Measurements from ENCODE around the gene MID1IP1.
A peak's percentile ranks its signal among the peaks of the same experiment; 100 is the strongest.

The MID1IP1 gene, protein sequence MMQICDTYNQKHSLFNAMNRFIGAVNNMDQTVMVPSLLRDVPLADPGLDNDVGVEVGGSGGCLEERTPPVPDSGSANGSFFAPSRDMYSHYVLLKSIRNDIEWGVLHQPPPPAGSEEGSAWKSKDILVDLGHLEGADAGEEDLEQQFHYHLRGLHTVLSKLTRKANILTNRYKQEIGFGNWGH

DNA sequence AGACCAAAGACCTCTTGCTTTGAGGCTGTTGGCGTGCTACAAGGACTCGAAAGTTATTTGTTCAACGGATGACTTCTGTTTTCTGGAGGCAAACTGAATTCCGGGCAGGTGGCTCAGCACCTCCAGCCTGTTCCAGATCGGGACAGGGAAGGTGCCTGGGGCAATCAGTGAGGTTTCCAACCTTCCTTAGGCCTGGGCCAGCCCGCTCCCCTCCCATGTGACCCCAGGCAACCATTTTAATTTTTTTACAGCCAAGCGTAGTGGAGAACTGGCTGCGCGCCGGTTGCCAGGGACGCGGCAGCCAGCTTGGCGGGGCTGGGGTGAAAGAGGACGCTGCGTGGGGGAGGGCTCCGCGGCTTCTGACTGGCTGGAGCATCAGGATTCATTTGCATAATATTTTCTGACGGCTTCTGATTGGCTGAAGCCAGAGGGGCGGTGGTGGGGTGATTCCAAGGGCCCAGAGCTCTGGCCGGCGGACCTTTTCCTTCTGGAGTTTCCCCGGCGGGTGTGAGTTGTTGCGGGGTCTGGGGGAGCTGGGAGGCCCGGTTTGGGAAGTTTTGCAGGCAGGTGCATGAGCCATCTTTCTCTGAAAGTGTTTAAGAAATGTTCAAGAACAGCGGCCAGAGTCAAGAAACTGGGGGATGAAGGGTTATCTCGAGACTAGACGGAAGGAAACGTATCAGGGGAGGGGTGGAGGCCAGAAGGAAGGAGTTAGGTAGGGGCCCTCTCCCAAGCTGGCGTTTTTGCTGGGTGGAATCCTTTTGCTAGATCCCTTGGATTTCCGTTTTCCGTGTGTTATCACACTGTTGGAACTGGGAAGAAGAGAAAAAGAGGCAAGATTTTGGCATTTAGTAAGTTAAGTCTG, at the start of gene MID1IP1:
TSS of gene MID1IP1 (plus strand) at position 479 of the 865 bp plus-strand sequence. CDS start 3,488 bp downstream, outside the sequence.
- DNase-seq: peak; percentile 93

DNA sequence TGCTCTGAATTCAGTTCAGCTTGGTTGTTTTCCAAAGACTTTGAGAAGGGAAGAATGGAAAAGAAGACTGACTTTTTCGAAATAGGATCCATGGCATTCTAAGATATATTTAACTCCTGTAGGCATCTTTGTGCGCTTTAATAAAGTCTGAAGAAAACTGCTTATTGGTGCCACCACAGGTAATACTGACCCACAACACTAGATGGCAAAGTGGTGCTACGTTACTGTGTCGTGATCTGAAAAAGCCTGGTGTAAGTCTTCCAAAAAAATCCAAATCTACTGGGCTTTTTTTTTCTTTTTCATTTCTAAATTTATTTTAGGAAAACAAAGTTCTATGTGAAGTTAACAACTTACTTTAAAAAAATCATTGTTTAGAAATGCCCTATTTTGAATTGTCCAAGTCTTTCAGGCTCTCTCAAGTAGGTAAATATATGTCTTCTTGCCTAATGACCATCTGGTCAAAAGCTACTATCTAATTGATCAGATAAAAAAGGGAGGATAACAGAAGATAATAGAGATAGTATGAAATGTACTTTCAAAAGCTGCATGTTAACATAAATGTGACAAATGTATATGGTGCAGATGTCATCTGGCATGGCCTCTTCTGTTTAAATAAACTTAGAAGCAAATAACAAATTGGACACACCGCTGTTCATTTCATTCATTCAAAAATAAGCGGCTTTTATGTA, 47.0 kb upstream of the MID1IP1 start:
- DNase-seq: peak; percentile 42

DNA sequence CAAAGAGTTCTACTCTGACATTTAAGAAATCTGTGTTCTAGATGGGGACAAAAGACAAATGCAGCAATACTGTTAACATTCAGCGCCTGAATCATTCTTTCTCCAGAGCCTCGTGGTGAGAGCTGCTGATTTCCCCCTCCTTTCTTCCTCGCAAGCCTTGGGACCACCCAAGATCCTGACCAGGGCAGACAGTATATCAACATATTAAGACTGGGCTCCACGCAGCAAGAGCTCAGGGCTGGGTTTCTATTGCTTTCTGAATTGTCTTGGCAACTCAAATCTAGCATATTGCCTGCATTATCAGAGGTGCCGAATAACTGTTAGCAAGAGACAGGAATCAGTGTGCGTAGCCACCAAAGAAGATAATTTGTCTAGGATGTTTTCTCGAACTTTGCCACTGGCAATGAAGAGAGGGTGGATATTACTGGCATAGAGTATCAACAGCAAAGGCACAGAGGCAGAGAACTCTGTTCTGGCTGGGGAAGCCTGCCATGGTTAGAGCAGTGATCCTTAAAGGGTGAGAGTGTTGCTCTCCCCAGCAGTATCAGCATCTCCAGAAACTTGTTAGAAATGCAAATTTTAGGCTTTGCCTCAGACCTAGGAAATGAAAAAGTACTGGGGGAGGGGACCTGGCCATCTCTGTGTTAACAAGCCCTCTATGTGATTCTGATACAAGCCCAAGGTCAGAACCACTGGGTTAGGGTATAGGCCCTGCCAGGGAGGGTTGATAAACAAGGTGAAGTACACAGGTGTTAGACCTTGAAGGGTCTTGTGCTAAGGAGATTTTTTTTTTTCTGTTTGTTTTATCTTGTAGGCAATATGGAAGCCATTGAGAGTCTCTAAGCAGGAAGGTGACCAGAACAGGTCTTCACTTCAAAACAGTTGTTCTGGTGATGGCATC, 46.2 kb upstream of the MID1IP1 start:
- no peak for DNase-seq

DNA sequence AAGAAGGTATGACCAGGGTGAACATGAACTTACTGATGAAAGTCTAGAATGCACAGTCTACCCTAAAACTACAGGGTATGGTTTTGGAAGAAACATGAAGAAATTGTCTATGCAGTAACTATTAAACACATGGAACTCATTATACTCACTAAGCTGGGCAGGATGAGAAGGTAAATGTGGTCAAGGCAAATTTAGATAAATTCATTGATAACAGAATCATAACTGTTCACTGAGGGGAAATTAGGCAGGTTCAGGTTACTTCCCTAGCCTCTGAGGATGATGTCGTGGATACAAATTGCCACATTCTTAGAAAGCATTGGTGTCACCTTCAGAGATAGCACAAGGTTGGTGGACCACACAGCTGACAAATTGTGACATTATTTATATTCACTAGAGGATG, 40.4 kb upstream of the MID1IP1 start:
- no peak for DNase-seq

DNA sequence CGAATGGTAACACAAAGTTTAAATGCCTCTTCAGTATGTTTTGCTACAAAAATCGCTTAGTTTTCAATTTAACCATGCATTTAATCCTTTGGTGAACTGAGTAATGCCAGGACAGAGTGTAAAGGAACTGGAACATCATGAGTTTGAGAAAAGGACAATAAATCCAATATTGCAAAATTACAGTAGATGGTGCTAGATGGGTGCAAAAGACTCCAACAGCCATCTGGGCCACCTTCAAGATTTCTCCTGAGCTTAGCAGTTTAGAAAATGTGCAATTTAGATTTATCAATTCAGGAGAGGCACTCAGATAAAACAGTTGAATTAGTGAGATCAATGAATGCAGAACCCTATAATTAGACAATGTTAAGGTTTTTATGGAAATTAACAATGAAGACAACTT, 33.2 kb upstream of the MID1IP1 start:
- peak; percentile 15 for DNase-seq

DNA sequence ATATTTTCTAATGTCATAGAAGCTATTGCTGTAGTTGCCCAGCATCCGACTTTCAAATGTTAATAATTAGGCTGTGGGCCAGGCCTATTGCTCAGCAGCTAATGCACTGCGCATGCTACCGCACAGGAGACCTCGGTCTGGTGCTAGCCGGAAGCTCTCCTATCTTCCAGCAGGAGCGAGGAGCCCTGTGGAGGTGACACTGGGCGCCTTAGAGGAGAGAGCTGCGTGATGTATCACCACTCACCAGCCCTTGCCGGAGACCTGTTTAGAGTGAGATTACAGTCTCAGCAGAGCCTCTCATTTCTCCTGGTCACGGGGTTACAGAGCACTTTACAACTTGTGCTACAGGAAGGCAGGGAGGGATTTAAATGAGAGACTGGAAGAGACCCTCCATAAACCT, 31.1 kb upstream of the MID1IP1 start:
- no peak for DNase-seq

DNA sequence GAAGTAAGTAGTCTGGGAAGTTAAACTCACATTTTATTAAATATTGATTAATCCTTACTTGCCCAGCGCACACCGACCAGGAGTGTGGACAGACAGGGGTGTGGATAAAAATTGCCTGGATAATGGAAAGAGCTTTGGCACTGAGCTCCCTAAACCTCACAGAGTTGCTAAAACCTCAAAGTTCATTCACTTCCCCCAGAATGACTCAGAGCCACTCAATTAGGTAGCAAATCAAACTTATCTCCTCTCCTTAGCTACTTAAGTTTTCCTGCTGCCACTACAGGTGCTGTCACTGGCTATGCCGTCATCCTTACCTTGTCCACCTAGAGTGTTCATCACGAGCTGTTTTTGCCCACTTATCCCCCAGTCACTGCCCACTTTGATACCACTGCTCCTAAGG, 27.0 kb upstream of the MID1IP1 start:
- DNase-seq: no peak

DNA sequence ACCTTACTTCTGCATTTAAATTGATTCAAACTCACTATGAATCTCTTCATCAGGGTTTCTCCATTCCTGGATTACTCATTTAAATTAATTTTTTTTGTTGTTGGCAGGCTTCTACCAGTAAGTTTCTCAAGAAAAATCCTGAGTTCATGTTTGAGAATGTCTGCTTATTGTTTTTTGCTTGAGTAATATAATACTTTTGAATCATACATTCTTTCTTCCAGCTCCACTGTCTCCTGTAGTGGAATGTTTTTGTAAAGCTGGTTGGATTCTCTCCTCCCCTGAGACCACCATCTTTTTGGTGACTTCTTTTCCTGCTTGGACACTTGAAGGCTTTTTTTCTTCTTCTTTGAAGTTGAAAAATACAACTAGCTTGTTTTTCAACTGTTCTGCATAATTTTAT, 4.3 kb upstream of the MID1IP1 start:
- no peak for DNase-seq

DNA sequence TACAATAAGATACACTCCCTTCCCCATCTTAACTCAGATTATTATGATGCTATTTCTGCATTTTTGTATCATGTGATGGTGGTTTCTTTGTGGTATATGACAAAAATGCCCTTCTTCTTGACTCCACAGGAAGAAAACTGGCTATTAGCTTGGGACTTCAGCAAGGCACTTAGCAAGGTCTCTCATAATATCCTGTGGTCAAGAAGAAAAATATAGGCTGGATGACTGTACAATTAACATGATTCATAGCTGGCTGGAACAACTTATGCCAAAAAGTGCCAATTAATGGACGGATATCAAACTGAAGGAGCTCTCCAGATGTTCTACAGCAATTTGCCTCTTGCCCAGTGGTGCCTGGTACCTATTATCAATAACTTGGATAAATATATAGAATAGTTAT, 2.3 kb upstream of the MID1IP1 start:
- DNase-seq: no peak

DNA sequence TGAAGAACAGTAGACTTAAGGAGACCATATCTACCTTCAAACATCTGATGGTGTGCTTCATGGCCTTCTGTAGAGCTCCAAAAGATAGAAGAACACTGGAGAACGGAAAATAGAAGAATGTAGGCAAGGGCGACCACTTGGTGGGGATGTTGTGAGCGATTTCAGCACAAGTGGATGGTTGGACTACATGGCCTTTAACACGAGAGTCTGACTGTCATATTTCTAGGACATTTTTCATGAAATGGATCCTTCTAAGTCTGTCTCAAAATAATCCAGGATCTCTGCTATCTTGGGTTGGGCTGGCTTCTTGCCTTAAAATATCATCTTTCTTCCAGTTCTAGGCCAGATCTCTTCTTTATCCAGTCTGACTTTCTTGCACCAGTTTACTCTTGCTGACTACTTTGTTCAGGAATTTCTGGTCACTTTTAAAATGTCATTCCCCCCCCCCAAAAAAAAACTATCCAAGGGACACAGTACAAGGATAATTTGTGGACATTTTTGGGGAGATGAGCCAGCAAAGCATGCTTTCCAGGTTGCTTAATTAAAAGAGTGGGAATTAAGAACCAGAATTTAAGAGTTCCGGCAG, 1.2 kb upstream of the MID1IP1 start:
- DNase-seq: no peak

DNA sequence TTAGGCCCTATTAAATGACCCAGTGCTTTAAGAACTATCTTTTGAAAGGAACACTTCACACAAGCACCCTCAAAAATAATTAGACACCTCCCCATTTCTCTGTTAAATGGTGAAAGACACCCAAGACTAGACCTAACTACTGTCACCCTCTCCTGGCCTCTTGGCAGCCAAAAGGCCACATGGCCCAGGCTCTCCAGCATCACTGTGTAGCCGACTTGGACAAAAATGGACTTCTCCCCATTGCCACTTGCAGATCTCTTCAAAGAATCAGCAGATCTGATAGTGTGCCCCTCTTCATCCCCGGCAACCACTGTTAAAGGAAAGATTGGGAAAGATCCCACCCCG, 2.0 kb downstream of the MID1IP1 start:
- peak; percentile 47 for DNase-seq

DNA sequence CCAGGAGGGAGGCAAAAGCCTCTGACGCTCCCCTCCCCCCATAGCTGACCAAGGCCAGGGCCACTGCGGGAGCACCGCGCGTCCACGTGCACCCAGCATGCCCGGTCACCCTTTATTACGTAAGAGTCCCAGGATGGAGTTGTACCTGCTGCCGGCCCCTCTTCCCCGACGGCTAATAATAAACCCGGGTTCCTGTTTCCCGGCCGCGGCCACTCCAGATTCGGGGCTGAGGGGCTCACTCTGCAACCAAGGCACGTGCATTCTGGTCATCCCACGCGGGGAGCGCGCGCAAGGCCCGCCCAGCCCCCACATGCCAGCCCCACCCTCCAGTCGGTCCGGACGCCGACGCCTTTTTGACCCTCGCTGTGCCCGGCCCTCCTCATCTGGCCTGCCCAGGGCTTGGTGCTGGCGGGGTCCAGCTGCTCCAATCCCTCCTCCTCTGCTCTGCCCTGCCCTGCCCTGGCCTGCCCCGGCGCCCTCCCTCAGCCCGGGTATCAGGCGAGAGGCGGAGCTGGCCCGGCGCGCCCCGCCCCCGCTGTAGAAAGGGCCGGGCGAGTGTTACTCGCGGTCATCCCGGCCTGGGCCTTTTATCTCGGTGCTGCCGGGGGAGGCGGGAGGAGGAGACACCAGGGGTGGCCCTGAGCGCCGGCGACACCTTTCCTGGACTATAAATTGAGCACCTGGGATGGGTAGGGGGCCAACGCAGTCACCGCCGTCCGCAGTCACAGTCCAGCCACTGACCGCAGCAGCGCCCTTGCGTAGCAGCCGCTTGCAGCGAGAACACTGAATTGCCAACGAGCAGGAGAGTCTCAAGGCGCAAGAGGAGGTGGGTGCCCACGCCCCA, 2.6 kb downstream of the MID1IP1 start:
- peak; percentile 84 for DNase-seq

DNA sequence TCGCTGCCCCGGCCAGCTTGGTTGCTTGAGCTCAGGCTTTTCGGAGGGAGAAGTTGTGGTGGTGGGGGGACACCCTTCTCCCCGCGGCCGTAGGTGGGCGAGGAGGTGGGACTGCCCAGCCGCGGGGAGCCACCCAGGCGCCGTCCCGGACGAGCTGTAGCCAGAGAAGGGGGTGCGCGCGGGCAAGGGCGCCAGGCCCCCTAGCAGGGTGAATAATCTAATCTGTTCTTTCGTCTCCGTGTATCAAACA, 3.1 kb downstream of the MID1IP1 start:
- no peak for DNase-seq

DNA sequence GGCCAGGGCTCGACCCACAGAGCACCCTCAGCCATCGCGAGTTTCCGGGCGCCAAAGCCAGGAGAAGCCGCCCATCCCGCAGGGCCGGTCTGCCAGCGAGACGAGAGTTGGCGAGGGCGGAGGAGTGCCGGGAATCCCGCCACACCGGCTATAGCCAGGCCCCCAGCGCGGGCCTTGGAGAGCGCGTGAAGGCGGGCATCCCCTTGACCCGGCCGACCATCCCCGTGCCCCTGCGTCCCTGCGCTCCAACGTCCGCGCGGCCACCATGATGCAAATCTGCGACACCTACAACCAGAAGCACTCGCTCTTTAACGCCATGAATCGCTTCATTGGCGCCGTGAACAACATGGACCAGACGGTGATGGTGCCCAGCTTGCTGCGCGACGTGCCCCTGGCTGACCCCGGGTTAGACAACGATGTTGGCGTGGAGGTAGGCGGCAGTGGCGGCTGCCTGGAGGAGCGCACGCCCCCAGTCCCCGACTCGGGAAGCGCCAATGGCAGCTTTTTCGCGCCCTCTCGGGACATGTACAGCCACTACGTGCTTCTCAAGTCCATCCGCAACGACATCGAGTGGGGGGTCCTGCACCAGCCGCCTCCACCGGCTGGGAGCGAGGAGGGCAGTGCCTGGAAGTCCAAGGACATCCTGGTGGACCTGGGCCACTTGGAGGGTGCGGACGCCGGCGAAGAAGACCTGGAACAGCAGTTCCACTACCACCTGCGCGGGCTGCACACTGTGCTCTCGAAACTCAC, 3.6 kb downstream of the MID1IP1 start:
- DNase-seq: peak; percentile 19

DNA sequence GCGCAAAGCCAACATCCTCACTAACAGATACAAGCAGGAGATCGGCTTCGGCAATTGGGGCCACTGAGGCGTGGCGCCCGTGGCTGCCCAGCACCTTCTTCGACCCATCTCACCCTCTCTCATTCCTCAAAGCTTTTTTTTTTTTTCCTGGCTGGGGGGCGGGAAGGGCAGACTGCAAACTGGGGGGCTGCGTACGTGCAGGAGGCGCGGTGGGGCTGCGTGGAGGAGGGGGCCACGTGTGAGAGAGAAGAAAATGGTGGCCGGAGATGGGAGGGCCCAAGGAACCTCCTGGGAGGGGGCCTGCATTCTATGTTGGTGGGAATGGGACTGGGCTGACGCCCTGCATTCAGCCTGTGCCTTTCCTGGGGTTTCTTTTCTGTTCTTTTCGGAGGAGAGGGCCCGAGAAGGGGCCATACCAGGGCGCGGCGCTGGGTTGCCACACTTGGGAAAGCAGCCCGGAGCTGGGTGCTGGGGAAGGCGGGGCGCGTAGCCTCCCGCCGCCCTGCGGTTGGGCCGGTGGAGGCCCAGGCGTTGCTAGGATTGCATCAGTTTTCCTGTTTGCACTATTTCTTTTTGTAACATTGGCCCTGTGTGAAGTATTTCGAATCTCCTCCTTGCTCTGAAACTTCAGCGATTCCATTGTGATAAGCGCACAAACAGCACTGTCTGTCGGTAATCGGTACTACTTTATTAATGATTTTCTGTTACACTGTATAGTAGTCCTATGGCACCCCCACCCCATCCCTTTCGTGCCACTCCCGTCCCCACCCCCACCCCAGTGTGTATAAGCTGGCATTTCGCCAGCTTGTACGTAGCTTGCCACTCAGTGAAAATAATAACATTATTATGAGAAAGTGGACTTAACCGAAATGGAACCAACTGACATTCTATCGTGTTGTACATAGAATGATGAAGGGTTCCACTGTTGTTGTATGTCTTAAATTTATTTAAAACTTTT, 4.5 kb downstream of the MID1IP1 start:
- DNase-seq: peak; percentile 61

DNA sequence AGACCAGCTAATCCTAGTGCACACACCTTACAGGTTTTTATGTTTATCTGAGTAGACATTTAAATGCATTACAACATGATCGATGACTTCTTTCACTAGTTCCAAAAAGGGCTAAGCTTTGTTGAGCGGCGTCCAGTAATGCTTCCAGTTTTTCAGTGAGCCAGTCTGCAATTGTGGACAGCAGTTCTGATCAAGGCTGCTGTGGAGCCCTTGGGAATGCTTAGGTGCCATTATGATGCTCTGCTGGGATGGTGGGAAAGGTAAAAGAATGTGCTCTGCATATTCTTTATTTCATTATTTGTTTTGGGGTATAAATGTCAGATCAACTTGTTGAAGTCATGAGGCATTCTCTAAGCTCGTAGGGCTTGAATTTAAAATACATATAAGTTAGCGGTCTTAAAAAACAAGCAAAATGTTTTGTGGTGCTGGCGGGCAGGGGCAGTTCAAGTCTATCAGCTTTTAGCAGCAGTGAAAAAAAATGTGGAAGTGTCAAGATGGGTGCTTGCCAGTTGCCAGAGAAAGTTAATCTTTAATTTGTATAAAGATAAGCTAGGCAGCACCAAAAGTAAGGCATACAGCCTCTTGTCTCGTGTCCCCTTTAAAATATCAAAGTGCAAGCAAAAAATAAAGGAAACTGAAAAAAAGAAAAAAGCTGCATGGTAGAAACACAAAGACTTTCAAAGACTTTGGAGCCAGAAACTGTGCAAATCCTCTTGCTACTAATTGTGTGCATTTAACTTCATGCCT, 5.8 kb downstream of the MID1IP1 start:
- no peak for DNase-seq

DNA sequence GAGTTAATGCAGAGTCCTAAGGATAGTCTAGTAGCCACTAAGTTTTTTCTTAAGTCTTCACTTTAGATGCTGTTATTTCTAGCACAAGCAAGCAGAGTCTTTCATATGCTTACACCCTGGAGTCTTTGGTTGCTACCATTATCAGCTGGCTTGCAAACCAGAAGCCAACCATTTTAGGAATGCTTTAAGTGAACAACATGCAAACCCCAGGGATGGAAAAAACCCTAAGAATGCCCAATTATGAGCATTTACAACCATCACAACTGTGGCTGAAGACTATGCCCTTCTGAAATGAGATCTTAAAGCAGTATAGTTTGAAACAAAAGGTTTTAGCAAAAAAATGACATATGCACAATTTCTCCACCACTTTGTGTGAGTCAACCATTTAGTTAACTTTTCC, 6.6 kb downstream of the MID1IP1 start:
- DNase-seq: no peak

DNA sequence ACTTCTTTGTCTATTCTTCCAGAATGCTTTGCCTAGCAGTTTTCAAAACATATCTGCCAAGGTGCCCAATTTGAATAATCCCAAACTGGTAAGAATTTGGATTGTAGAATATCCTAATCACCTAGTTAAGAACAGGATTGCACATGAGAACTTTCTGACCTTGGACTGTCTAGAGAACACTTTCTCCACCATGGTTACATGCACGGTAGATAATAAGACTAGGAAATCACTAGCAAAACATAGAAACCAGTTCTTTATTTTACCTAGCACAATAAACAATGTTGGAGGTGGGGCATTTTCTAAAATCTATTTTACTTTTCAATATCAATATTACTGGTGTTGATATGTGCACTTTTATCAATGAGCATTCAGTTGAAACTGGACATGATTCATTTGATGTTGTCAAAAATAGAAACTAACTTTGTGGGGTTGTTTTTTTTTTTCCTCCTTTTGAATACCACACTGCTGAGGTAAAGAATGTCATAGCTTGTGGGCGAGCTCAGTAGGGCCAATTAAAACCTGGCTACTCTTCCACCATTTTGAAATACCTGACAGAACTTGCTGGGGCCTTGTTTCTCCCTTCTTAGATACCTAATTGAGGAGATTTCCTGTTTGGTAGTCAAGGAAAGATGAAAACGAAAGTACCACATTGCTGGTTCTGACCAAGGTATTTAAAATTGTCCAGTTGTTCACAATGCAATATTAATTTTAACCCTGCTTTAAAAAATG, 10.4 kb downstream of the MID1IP1 start:
- DNase-seq: no peak

DNA sequence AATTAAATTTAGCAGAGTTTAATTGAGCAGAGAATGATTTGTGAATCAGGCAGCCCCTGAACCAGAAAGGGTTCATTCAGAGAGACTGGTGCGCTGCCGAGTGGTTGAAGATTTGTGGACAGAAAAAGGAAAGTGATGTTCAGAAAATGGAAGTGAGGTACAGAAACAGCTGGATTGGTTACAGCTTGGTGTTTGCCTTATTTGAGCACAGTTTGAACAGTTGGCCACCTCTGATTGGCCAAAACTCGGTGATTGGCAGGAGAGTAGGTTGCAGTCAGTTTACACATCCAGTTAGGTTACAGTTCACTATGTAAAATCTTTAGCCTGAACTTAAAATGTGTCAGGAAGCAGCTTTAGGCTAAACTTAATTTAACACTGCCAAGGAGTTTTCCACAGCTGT, 14.9 kb downstream of the MID1IP1 start:
- DNase-seq: no peak
